ENCODE measurements around the gene AMOTL1. TPM values are rescaled to one million over a fixed set of nuclear protein-coding genes. Genes with fewer than 3 reads are reported as not detected.

AMOTL1 gene
- total RNA-seq, 4 donors from 2014 or later, result 2.5 to 19.0 (median 7.2) TPM

- Histone ChIP-seq H3K9me3 (no peaks in the 10 kb centered on the region), H3K4me3 (peak overlapping the region in 1 of 4 donors; percentile 70)
- no peak for DNase-seq
Measured at GRCh38 chr11:94770563-94771120, 2.5 kb downstream of the AMOTL1 start.

GRCh38 chr11:94771390-94771789 lies 3.2 kb downstream of the AMOTL1 start:
- TF ChIP-seq CTCF (IDR thresholded peaks at IDR 0.05) (no peak), POLR2A (IDR thresholded peaks at IDR 0.05) (no peak)
- no peak overlapping the region for H3K27ac ChIP-seq
- H3K9me3 ChIP-seq, result no peaks in the 10 kb centered on the region

More at GRCh38 chr11:94770563-94771120, 2.5 kb downstream of the AMOTL1 start:
- Histone ChIP-seq H3K36me3 (no peaks in the 10 kb centered on the region), H3K27ac (no peak overlapping the region), H3K4me1 (peaks cover 0 to 9% (median 4%) of the 10 kb centered on the region in 4 donors), H3K27me3 (no peaks in the 10 kb centered on the region)
- TF ChIP-seq CTCF (IDR thresholded peaks at IDR 0.05) (no peak), POLR2A (IDR thresholded peaks at IDR 0.05) (no peak)

GRCh38 chr11:94771951-94772350 lies 3.8 kb downstream of the AMOTL1 start:
- H3K36me3 ChIP-seq, result no peaks in the 10 kb centered on the region
- no peak overlapping the region for H3K4me3 ChIP-seq
- no peaks in the 10 kb centered on the region for H3K27me3 ChIP-seq
- no peak for DNase-seq
- peaks cover 0 to 14% (median 4%) of the 10 kb centered on the region in 4 donors for H3K4me1 ChIP-seq
- H3K9me3 ChIP-seq, result no peaks in the 10 kb centered on the region
- TF ChIP-seq POLR2A (IDR thresholded peaks at IDR 0.05) (no peak), CTCF (IDR thresholded peaks at IDR 0.05) (no peak)
- no peak overlapping the region for H3K27ac ChIP-seq

More at GRCh38 chr11:94771390-94771789, 3.2 kb downstream of the AMOTL1 start:
- H3K36me3 ChIP-seq, result no peaks in the 10 kb centered on the region
- peaks cover 0 to 10% (median 4%) of the 10 kb centered on the region in 4 donors for H3K4me1 ChIP-seq
- H3K27me3 ChIP-seq, result no peaks in the 10 kb centered on the region
- H3K4me3 ChIP-seq, result no peak overlapping the region
- no peak for DNase-seq

- no peaks in the 10 kb centered on the region for H3K27me3 ChIP-seq
- H3K4me1 ChIP-seq, result peaks cover 0 to 14% (median 0%) of the 10 kb centered on the region in 4 donors
- no peak for DNase-seq
- no peaks in the 10 kb centered on the region for H3K9me3 ChIP-seq
- no peak for TF ChIP-seq POLR2A (IDR thresholded peaks at IDR 0.05)
- TF ChIP-seq CTCF (IDR thresholded peaks at IDR 0.05), result no peak
- no peak overlapping the region for H3K27ac ChIP-seq
- H3K4me3 ChIP-seq, result no peak overlapping the region
- H3K36me3 ChIP-seq, result no peaks in the 10 kb centered on the region
Measured at GRCh38 chr11:94773842-94774241, 5.7 kb downstream of the AMOTL1 start.

GRCh38 chr11:94774345-94774744 lies 6.2 kb downstream of the AMOTL1 start:
- Histone ChIP-seq H3K36me3 (no peaks in the 10 kb centered on the region), H3K4me3 (no peak overlapping the region), H3K4me1 (peaks cover 0 to 14% (median 0%) of the 10 kb centered on the region in 4 donors), H3K27ac (no peak overlapping the region), H3K27me3 (no peaks in the 10 kb centered on the region), H3K9me3 (no peaks in the 10 kb centered on the region)
- DNase-seq, result no peak
- no peak for TF ChIP-seq CTCF (IDR thresholded peaks at IDR 0.05)
- TF ChIP-seq POLR2A (IDR thresholded peaks at IDR 0.05), result no peak
